Measurements from ENCODE around the gene LIMA1. TPM values are rescaled to one million over a fixed set of nuclear protein-coding genes. Genes with fewer than 3 reads are reported as not detected.
"Not testable (repeated sequence)": the region's sequence is repeated elsewhere in the genome, so short reads cannot be mapped to it uniquely, and the experiment has no call there.

Gene LIMA1
- total RNA-seq, 1 donor from 2014 or later = 85.7 TPM

DNA sequence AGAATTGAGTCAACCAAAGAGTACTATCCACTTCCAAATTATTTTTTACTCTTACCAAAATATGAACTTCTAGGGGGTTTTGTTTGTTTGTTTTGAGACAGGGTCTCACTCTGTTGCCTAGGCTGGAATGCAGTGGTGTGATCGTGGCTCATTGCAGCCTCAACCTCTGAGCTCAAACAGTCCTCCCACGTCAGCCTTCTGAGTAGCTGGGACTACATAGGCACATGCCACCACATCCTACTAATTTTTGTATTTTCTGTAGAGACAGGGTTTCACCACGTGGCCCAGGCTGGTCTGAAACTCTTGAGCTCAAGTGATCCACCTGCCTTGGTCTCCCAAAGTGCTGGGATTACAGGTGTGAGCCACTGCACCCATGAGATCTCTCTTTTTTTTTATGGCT, 7.4 kb upstream of the LIMA1 start:
- intact Hi-C loops (cut with micrococcal nuclease) = not testable (repeated sequence)

DNA sequence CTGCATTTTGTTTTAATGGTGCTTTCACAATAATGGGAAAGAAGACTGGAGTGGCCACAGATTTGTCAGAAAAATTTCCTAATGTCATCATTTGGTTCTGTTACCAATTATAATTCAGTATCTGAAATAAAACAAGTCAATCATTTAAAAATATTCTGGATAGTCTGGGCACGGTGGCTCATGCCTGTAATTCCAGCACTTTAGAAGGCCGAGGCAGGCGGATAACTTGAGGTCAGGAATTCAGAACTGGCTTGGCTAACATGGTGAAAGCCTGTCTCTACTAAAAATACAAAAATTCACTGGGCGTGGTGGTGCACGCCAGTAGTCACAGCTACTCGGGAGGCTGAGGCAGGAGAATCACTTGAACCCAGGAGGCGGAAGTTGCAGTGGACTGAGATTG, 4.0 kb upstream of the LIMA1 start:
- intact Hi-C loops (cut with micrococcal nuclease) = no loop called here

DNA sequence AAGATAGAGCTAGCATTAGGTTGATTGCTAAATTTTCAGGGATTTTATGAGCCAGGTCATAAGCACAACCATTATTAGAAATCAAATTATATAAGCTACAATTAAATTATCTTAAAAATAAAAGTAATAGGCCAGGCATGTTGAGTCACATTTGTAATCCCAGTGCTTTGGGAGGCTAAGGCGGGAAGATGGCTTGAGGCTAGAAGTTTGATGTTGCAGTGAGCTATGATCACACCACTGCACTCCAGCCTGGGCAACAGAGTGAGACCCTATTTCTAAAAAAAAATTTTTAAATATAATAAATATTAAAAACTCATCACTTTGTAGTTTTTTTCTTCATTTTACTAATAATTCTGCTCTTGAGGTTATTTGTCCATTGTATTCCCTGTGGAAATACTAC, 1.9 kb upstream of the LIMA1 start:
- intact Hi-C loops (cut with micrococcal nuclease) = no loop called here

DNA sequence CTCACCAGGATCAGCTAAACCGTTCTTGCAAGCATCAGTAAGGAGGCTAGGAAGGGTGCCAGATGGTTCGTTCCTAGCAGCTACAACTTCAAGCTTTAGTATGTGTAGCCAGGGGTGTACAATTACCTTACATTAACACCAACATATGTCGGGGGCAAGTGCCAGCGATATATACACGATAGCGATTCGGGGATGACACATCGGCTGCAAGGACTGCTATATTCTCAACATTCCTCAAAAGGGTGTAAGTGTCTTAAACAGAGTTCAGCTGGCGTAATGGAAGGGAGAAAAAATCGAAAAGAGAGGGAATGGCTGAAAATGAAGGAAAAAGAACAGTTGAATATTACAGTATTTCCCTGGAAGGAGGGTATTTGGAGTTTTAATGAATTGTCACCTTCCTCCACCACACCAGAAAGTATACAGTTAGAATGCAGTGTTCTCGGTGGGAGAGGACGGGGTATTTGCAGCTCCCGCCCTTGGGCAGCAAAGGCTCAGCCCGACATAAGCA, 545 bp downstream of the LIMA1 start:
- intact Hi-C loops (cut with micrococcal nuclease) = loop anchor here (2.0 to 5.0 kb wide), 3 partner anchors 35 to 118 kb away; partner anchors contain the start of gene LARP4

DNA sequence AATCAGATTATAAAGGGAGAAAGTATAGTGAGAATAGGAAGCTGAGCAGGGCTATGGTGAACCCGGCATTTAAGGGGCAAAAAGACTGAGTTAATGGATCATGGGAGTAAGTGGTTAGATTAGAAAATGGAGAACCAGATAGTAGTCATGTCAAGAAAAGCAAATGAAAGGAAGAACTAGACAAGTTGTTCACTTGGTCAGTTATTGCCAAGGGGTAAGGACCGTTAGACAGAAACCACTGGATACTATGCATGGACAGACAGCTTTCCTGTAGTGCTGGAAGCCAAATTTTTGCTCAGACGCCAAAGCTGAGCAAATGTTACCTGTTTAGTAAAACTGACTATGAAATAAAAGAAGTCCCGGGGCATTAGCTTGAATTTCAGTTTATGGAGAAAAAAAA, 3.8 kb downstream of the LIMA1 start:
- intact Hi-C loops (cut with micrococcal nuclease) = no loop called here

DNA sequence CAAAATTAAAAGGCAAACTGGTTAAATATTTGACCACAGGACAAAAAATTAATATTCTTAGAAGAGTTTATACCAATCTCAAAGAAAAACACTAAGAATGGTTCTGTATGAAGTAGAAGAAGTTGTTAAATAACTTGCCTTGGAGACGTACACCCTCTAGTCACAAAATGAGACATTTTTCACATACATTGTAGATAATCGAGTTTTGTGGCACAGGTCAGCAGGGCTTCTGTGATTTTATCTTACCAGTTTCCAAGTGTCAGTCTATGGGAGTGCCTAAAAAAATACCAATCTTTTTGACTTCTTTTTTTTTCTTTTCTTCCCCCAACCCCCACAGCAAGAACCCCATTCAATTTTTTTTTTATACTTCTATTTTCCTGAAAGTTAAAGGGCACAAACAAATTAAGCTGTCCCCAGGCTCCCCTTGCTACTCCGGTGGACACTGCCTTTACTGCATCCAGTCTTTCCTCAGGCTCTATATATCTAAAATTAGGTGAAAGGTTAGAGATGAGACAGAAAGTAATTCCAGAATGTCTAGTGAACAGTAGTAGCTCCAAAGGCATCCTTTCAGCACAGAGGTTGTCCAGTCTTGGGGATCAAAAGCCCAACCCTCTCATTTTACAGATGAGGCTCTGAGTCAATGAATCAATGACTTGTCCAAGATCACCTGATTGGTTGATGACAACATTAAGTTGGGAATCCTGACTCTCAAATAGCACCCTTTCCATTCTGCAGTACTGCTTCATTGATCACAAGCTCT, 6.2 kb downstream of the LIMA1 start:
- intact Hi-C loops (cut with micrococcal nuclease) = no loop called here

DNA sequence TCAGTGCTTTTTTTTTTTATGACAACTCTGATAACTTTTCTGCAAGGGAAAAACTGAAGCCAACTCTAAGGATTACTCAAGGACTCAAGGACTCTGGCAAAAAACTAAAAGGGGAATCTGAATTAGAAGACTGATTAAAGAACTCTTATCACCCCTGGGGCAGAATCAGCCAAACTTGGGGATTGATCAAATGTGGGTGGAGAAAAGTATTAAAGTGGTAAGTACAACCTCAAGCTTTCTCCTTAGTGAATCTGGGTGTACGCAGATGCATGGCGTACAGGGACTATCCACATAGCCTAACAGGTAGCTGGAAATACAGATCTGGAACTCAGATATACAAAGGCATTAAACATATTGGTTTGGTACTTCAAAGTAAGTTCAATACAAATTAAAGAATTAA, 7.3 kb downstream of the LIMA1 start:
- intact Hi-C loops (cut with micrococcal nuclease) = no loop called here

DNA sequence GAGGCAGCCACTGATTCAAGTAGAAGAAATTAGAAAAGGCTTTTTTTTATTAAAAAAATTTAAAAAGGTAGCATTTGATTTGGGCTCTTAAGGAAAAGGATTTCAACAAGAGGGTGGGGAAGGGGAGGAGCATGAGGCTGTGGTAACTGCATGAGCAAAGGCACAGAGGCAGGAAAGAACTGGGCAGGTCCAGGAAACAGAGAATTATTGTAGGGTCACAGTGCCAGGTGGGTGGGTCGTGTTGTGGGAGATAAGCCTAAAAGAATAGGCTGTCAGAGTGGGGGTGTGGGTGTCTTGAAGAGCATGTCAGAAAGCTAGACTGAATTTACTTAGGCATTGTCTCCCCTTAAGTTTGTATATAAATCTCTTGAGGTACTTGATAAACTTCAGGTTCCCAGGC, 7.8 kb downstream of the LIMA1 start:
- intact Hi-C loops (cut with micrococcal nuclease) = no loop called here

DNA sequence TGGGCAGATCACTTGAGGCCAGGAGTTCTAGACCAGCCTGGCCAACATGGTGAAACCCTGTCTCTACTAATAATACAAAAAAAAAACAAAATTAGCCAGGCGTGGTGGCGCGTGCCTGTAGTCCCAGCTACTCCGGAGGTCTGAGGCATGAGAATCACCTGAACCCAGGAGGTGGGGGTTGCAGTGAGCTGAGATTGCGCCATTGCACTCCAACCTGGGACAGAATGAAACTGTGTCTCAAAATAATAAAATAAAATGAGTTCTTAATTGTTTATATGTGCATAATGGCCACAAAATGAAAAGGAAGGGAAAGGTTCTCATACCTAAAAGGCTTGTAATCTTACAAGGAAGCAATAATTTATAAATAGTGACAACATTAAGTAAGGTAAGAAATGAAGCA, 8.2 kb downstream of the LIMA1 start:
- intact Hi-C loops (cut with micrococcal nuclease) = not testable (repeated sequence)

DNA sequence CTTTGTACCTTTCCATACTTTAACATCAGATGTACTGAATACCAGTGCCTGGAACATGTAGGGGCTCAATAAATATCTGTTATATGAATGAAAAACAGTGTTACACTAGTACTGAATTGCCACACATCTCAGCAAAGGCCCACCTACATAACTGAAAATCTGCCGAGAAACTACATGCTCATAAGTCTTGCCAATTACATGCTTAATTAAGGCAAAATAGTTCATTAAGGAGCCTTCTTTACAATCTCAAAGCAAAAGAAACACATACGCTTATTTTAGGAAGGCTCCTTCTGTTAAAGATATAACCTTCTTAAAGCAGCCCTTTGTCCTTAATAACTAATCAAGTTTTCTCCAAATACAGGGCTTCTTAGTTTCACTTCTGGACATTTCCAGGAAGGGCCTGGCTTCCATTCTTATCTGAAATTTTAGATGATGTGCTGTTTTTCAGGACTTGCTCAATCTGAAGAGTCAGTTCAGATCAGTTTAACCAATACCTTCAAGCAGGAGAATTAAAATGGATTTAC, 11.5 kb downstream of the LIMA1 start:
- intact Hi-C loops (cut with micrococcal nuclease) = no loop called here

DNA sequence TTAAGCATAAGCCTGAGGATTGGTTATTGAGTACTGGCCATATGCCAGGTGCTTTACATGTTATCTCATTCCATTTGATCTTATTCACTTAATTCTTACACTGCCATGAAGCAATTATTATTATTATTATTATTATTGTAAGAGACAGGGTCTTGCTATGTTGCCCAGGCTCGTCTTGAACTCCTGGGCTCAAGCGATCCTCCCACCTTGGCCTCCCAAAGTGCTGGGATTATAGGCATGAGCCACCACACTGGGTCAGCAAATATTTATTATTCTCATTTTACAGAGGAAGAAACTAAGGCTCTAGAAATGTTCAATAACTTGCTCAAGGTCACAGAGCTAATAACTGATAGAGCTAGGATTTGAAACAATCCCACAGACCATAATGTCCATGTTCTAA, 14.8 kb downstream of the LIMA1 start:
- intact Hi-C loops (cut with micrococcal nuclease) = no loop called here

DNA sequence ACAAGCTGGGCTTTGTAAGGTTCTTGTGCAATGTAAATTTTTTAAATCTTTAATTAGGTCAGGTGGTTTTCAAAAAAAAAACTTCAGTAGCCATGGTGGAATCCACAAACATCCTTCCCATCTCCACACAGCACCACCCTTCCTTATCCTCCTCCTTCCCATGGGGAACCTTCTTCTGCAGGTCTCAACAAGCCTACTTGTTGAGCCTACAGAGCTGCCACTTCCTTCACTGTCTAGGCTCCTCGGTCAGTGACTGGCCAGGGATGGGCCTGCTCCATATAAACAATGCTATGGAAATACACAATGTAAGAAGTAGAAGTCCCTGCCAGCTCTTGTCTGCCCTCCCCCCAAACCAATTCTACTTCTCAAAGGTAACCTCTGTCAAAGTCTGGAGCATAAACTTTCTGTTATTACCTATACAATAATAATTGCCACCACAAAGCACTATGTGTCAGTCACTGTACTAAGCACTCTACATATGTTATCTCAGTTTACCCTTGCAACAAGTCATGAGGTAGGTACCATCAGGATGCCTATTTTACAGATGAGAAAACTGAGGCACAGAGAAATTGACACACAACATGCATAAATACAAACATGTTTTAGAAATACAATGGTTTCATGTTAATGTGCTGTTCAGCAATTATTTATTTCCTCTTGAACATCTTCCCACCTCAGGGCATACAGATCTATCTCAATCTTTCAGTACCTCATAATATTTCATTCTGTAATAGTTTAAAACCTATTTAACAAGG, 17.4 kb downstream of the LIMA1 start:
- intact Hi-C loops (cut with micrococcal nuclease) = no loop called here

DNA sequence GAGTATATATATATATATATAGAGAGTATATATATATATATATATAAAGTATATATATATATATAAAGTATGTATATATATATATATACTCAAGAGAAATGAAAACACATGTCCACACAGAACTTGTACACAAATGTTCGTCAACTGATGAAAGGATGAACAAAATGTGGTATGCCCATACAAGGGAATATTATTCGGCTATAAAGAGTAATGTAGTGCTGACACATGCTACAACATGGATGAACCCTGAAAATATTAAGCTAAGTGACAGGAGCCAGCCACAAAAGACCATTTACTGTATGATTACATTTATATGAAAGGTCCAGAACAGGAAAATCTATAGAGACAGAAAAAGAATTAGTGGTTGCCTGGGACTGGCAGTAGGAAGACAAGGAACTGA, 19.5 kb downstream of the LIMA1 start:
- intact Hi-C loops (cut with micrococcal nuclease) = no loop called here

DNA sequence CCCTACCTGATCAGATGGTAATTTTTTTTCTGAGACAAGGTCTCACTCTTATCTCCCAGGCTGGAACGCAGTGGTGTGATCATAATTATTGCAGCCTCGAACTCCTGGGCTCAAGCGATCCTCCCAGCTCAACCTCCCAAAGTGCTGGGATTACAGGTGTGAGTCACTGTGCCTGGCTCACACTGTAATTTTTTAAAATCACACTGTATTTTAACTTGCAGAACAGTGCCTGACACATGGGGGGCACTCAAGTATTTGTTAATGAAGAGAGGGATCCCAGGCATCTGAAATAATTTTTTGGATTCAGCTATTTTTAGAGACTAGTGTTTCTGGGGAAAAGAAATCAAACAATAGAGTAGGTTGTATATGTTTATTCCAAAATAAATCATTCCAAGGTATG, 21.7 kb downstream of the LIMA1 start:
- intact Hi-C loops (cut with micrococcal nuclease) = no loop called here

DNA sequence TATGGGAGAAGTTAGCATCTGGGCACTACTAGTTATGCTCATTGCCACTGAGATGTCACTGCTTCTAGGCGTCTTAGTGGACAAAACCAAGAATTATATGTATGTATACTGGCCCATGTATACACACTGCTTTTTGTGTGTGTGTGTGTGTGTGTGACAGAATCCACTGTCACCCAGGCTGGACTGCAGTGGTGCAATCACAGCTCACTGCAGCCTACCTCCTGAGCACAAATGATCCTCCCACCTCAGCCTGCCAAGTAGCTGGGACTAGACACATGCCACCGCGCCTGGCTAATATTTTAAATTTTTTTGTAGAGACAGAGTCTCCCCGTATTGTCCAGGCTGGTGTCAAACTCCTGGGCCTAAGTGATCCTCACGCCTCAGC, 25.2 kb downstream of the LIMA1 start:
- intact Hi-C loops (cut with micrococcal nuclease) = no loop called here

DNA sequence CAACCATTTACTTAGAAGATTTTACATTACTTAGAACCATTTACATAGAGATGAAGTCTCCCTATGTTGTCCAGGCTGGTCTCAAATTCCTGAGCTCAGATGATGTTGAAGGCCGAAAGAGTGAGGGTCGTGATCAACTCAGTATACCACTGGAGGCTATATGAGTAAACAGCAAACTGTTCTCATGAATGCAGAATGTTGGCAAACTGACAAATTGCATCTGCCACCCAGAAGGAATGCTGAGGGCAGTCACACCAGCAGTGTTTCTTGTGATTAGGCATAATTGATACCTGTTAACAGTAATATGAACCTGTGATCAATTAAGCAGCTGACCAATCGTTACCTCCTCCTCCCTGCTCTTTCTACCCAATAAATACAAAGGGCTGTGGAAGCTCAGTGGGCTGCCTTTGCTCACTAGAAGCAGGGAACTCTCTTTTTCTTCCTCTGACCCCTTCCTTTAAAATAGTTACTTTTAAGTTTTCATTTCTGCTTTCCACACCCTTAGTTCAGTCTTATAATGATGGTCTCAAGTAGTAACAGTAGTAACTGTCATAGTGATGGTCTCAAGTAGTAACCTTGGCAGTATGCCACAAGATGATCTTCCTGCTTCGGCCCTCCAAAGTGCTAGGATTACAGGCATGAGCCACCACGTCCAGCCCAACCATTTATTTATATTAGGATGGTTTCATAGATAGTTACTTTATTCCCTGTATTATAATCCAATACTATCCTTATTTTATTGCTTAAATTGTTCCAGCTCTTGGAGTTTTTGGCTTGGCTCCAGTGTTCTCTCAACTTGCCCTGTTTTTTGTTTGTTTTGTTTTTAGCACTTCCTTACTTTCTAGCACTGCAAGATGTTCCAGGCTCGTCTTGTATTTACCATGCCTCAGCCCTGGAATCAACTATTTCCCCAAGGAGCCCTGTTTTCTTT, 25.8 kb downstream of the LIMA1 start:
- intact Hi-C loops (cut with micrococcal nuclease) = no loop called here

DNA sequence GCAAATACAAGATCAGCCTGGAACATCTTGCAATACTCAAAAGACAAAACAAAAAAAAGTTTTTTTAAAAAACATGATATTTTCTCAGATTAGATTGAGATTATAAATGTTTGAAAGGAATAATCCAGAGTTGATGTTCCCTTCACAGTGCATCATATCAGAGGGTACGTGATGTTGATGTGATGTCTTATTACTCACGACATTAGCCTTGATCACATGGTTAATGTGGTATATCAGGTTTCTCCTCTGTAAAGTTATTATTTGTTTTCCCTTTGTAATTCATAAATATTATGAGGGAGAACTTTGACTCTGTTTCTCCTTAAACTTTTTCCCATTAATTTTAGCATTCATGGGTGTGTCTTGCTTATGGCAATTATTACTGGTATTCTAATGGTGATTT, 26.6 kb downstream of the LIMA1 start:
- intact Hi-C loops (cut with micrococcal nuclease) = no loop called here

DNA sequence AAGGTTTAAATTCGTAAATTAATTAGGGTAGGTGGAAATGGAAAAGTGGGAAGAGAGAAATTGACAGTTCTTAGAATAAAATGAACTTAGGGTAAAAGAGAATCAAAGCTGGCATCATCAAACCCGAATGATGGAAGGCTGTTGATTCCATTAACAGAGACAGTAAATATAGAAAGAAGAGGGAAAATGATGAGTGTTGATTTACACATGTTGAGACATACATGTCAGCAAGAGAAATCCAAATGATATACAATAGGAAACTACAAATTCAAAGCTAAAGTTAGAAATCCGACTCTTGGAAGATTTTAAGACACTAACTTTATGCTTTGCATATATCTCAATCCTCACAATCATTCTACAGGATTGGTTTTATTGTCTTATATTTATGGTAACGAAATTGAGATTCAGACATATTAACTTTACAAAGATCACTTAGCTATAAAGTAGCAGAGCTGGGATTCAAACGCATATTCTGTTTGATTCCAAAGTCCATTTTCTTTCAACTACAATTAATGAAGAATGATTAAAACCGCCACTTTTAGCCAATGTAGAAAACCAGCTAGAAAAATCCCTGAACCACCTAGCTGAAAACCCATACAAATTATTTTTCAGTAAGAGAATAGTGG, 30.2 kb downstream of the LIMA1 start:
- intact Hi-C loops (cut with micrococcal nuclease) = no loop called here

DNA sequence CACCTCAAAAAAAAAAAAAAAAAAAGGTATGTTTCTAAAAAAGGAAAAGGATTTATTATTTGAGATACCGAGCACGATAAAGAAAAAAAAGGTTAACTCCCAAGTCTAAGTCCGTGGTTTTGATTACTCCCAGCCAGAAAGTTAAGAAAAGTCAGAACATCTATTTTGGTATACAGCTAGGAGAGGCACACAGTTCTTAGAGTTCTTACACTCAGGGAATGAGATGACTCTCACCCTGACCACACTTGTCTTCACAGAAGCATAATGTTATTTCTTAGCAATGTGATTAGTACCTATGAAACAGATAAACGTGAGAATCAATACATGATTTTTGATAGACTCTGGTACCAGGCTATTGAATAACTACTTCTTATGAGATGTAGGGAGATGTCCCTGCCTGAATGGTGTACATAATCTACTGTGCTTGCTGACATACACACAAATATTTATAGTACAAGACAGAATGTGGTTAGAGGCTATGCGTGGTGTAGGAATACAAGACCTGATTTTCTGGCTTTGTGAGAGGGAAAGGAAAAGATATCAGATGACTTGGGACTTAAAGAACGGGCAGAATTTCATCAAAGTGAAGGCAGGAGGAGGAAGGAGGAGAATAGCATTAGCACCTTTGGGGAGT, 31.6 kb downstream of the LIMA1 start:
- intact Hi-C loops (cut with micrococcal nuclease) = no loop called here

DNA sequence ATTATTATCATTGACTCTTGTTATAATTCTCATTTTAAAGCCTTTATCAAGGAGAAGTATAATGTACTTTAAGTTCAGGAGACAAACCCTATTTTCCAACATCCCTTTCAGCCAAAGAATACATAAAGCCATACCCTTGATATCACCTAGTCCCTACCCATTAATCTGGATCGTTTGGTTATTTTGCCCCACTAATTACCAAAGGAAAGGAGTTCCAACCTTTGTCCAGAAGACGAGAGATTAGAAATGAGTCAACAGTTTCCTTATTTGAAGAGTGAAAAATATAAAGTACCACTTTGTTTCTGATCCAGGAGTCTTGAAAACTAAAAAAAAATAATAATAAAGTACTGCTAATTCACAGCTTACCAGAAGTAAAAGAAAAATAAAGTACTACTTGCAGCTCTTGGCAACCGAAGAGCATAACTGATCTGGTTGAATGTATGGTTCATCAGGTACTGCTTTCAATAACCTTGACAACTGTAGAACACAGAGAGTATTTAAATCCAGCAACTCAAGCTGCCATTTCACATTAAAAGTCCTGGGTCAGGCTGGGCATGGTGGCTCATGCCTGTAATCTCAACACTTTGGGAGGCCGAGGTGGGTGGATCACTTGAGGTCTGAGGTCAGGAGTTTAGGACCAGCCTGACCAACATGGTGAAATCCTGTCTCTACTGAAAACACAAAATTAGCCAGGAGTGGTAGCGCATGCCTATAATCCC, 33.7 kb downstream of the LIMA1 start:
- intact Hi-C loops (cut with micrococcal nuclease) = loop anchor here (5.0 to 10.0 kb wide), 4 partner anchors 33 to 775 kb away; partner anchors contain the start of genes LIMA1 and SLC11A2
